Activated CD4-positive, alpha-beta memory T cell treated with anti-CD3 and anti-CD28 coated beads, Interleukin-2, amount 10 ng/mL, durations not matched to agents 7 days and 5 days (primary cell): ENCODE results near the gene CLCN2. TPM values are rescaled to one million over a fixed set of nuclear protein-coding genes. Genes with fewer than 3 reads are reported as not detected.

Experiments
- CTCF ChIA-PET: fragments of 350-600 bp; sonication (Branson Sonifier 250); formaldehyde crosslinking; loops from one replicate; lab custom pipeline; 2021; ENCODE audit warnings: antibody characterized with exemption, inconsistent platforms; lab: Charles Lee
- POLR2A ChIA-PET: fragments of 350-600 bp; sonication (Branson Sonifier 250); formaldehyde crosslinking; loops from one replicate; lab custom pipeline; 2021; ENCODE audit warnings: antibody characterized with exemption; lab: Charles Lee
- DNase-seq: peaks from one replicate; pipeline ENCODE4 v3.0.0-alpha.2; 2020
- H3K27ac Mint-ChIP-seq: one replicate; pipeline ENCODE4 v1.8.0; 2021; ENCODE audit warnings: mild to moderate bottlenecking, mixed read lengths
- H3K27me3 Mint-ChIP-seq: one replicate; pipeline ENCODE4 v1.8.0; 2021; ENCODE audit warnings: mixed read lengths
- H3K36me3 Mint-ChIP-seq: one replicate; pipeline ENCODE4 v1.8.0; 2021; ENCODE audit warnings: low read depth, mixed read lengths
- H3K4me1 Mint-ChIP-seq: one replicate; pipeline ENCODE4 v1.8.0; 2021; ENCODE audit warnings: mixed read lengths
- H3K4me3 Mint-ChIP-seq: one replicate; pipeline ENCODE4 v1.8.0; 2021; ENCODE audit warnings: mild to moderate bottlenecking, mixed read lengths
- H3K9me3 Mint-ChIP-seq: one replicate; pipeline ENCODE4 v1.8.0; 2021; ENCODE audit warnings: mixed read lengths
- total RNA-seq, 2 experiments: library from RNA; stranded (reverse); gene quantifications; one replicate each; pipeline ENCODE4 v1.2.3, GENCODE V29; 2021

The CLCN2 gene
- 1 to 10 TPM; 3.6 to 4.9 TPM for total RNA-seq

- H3K4me1 Mint-ChIP-seq = peaks cover 29% of the 10 kb centered on the region
- H3K36me3 Mint-ChIP-seq = peaks cover 19% of the 10 kb centered on the region
- ChIA-PET CTCF (interaction anchor here (0.8 to 2.6 kb wide), 4 partner anchors 8 to 55 kb away, joined by 3 to 13 read pairs (median 5); no protein-coding TSS in a partner anchor), POLR2A (interaction anchor here (0.9 to 3.0 kb wide), 11 partner anchors 8 to 226 kb away, joined by 3 to 13 read pairs (median 4); partner anchors contain the start of genes EIF2B5 and FAM131A)
- peaks cover 2% of the 10 kb centered on the region for H3K27me3 Mint-ChIP-seq
- H3K27ac Mint-ChIP-seq = peak within 1 kb of the TSS; percentile 94
- H3K4me3 Mint-ChIP-seq = peak within 1 kb of the TSS; percentile 95
- peak; percentile 51 for DNase-seq
- H3K9me3 Mint-ChIP-seq = no peaks in the 10 kb centered on the region
Measured at GRCh38 chr3:184361532-184361931, at the start of gene CLCN2, which contains the start of gene POLR2H. Gene CLCN2 (minus strand): TSS chr3:184361605. CDS start chr3:184361479, 126 bp downstream. Gene POLR2H (plus strand): TSS chr3:184361710. CDS start chr3:184363493, 1,783 bp downstream.

- Mint-ChIP-seq H3K27ac (no peak overlapping the region), H3K4me1 (no peaks in the 10 kb centered on the region), H3K9me3 (no peaks in the 10 kb centered on the region), H3K36me3 (no peaks in the 10 kb centered on the region), H3K27me3 (peaks cover 2% of the 10 kb centered on the region), H3K4me3 (no peak overlapping the region)
- ChIA-PET CTCF (no interaction called here), POLR2A (no interaction called here)
- DNase-seq = no peak
Measured at GRCh38 chr3:184409946-184410500, 48.6 kb upstream of the CLCN2 start.

- H3K27ac Mint-ChIP-seq = no peak overlapping the region
- no peak for DNase-seq
- POLR2A ChIA-PET = no interaction called here
- H3K4me1 Mint-ChIP-seq = no peaks in the 10 kb centered on the region
- no peaks in the 10 kb centered on the region for H3K9me3 Mint-ChIP-seq
- no peaks in the 10 kb centered on the region for H3K36me3 Mint-ChIP-seq
- peaks cover 3% of the 10 kb centered on the region for H3K27me3 Mint-ChIP-seq
- no peak overlapping the region for H3K4me3 Mint-ChIP-seq
- CTCF ChIA-PET = no interaction called here
Measured at GRCh38 chr3:184409331-184409926, 48.0 kb upstream of the CLCN2 start.

GRCh38 chr3:184405075-184406030 is 43.9 kb upstream of the CLCN2 start:
- CTCF ChIA-PET = interaction anchor here (0.9 kb wide), 1 partner anchor 10 kb away, joined by 3 read pairs; no protein-coding TSS in a partner anchor
- POLR2A ChIA-PET = no interaction called here
- no peak overlapping the region for H3K4me3 Mint-ChIP-seq
- no peak overlapping the region for H3K27ac Mint-ChIP-seq
- no peaks in the 10 kb centered on the region for H3K9me3 Mint-ChIP-seq
- H3K36me3 Mint-ChIP-seq = no peaks in the 10 kb centered on the region
- H3K4me1 Mint-ChIP-seq = no peaks in the 10 kb centered on the region
- peaks cover 22% of the 10 kb centered on the region for H3K27me3 Mint-ChIP-seq
- DNase-seq = no peak

GRCh38 chr3:184399410-184399809 is 38.0 kb upstream of the CLCN2 start:
- H3K27me3 Mint-ChIP-seq = peaks cover 28% of the 10 kb centered on the region
- no peaks in the 10 kb centered on the region for H3K36me3 Mint-ChIP-seq
- ChIA-PET POLR2A (no interaction called here), CTCF (interaction anchor here (0.6 kb wide), 1 partner anchor 141 kb away, joined by 3 read pairs; no protein-coding TSS in a partner anchor)
- no peaks in the 10 kb centered on the region for H3K4me1 Mint-ChIP-seq
- H3K9me3 Mint-ChIP-seq = no peaks in the 10 kb centered on the region
- DNase-seq = no peak
- H3K4me3 Mint-ChIP-seq = no peak overlapping the region
- no peak overlapping the region for H3K27ac Mint-ChIP-seq

GRCh38 chr3:184395320-184395660 is 33.9 kb upstream of the CLCN2 start:
- Mint-ChIP-seq H3K27ac (no peak overlapping the region), H3K4me3 (no peak overlapping the region), H3K27me3 (peaks cover 28% of the 10 kb centered on the region), H3K9me3 (no peaks in the 10 kb centered on the region), H3K4me1 (no peaks in the 10 kb centered on the region), H3K36me3 (no peaks in the 10 kb centered on the region)
- CTCF ChIA-PET = no interaction called here
- POLR2A ChIA-PET = no interaction called here
- DNase-seq = no peak

- no peaks in the 10 kb centered on the region for H3K36me3 Mint-ChIP-seq
- ChIA-PET POLR2A (no interaction called here), CTCF (interaction anchor here (1.4 kb wide), 1 partner anchor 170 kb away, joined by 3 read pairs; the partner anchor contains the start of gene EPHB3)
- DNase-seq = no peak
- no peak overlapping the region for H3K27ac Mint-ChIP-seq
- H3K9me3 Mint-ChIP-seq = no peaks in the 10 kb centered on the region
- no peak overlapping the region for H3K4me3 Mint-ChIP-seq
- H3K27me3 Mint-ChIP-seq = peaks cover 27% of the 10 kb centered on the region
- H3K4me1 Mint-ChIP-seq = no peaks in the 10 kb centered on the region
Measured at GRCh38 chr3:184391266-184391665, 29.9 kb upstream of the CLCN2 start.

GRCh38 chr3:184389935-184390528 is 28.6 kb upstream of the CLCN2 start:
- DNase-seq = no peak
- Mint-ChIP-seq H3K27ac (no peak overlapping the region), H3K9me3 (no peaks in the 10 kb centered on the region), H3K27me3 (peaks cover 27% of the 10 kb centered on the region), H3K36me3 (no peaks in the 10 kb centered on the region), H3K4me1 (no peaks in the 10 kb centered on the region), H3K4me3 (no peak overlapping the region)
- POLR2A ChIA-PET = no interaction called here
- CTCF ChIA-PET = interaction anchor here (1.4 kb wide), 1 partner anchor 171 kb away, joined by 3 read pairs; the partner anchor contains the start of gene EPHB3

- no peaks in the 10 kb centered on the region for H3K4me1 Mint-ChIP-seq
- CTCF ChIA-PET = interaction anchor here (1.3 kb wide), 1 partner anchor 18 kb away, joined by 3 read pairs; no protein-coding TSS in a partner anchor
- H3K27me3 Mint-ChIP-seq = peaks cover 27% of the 10 kb centered on the region
- DNase-seq = no peak
- H3K4me3 Mint-ChIP-seq = no peak overlapping the region
- POLR2A ChIA-PET = no interaction called here
- no peaks in the 10 kb centered on the region for H3K9me3 Mint-ChIP-seq
- no peaks in the 10 kb centered on the region for H3K36me3 Mint-ChIP-seq
- H3K27ac Mint-ChIP-seq = no peak overlapping the region
Measured at GRCh38 chr3:184389384-184389783, 28.0 kb upstream of the CLCN2 start.

- Mint-ChIP-seq H3K4me3 (no peak overlapping the region), H3K27ac (no peak overlapping the region), H3K4me1 (no peaks in the 10 kb centered on the region), H3K9me3 (no peaks in the 10 kb centered on the region), H3K27me3 (peaks cover 26% of the 10 kb centered on the region), H3K36me3 (no peaks in the 10 kb centered on the region)
- POLR2A ChIA-PET = no interaction called here
- DNase-seq = no peak
- CTCF ChIA-PET = interaction anchor here (1.3 kb wide), 1 partner anchor 17 kb away, joined by 3 read pairs; no protein-coding TSS in a partner anchor
Measured at GRCh38 chr3:184388936-184389230, 27.5 kb upstream of the CLCN2 start.

- H3K9me3 Mint-ChIP-seq = no peaks in the 10 kb centered on the region
- peaks cover 23% of the 10 kb centered on the region for H3K27me3 Mint-ChIP-seq
- DNase-seq = no peak
- no peaks in the 10 kb centered on the region for H3K4me1 Mint-ChIP-seq
- ChIA-PET CTCF (interaction anchor here (1.3 kb wide), 1 partner anchor 17 kb away, joined by 3 read pairs; no protein-coding TSS in a partner anchor), POLR2A (no interaction called here)
- H3K36me3 Mint-ChIP-seq = no peaks in the 10 kb centered on the region
- H3K27ac Mint-ChIP-seq = no peak overlapping the region
- H3K4me3 Mint-ChIP-seq = no peak overlapping the region
Measured at GRCh38 chr3:184388164-184388935, 26.9 kb upstream of the CLCN2 start.

- peaks cover 30% of the 10 kb centered on the region for H3K27me3 Mint-ChIP-seq
- DNase-seq = no peak
- no peaks in the 10 kb centered on the region for H3K9me3 Mint-ChIP-seq
- H3K27ac Mint-ChIP-seq = no peak overlapping the region
- H3K4me3 Mint-ChIP-seq = no peak overlapping the region
- no peaks in the 10 kb centered on the region for H3K36me3 Mint-ChIP-seq
- ChIA-PET POLR2A (no interaction called here), CTCF (no interaction called here)
- no peaks in the 10 kb centered on the region for H3K4me1 Mint-ChIP-seq
Measured at GRCh38 chr3:184387174-184387714, 25.8 kb upstream of the CLCN2 start.
